NCI-H2196 treated with DMSO at 0.1 percent for 48 hours (cell line): ENCODE data around the gene ADH1C.
"Not testable (repeated sequence)": the region's sequence is repeated elsewhere in the genome, so short reads cannot be mapped to it uniquely, and the experiment has no call there.

Source experiments
- DNase-seq: peaks from one replicate; lab custom pipeline; 2025; ENCODE audit not compliant: unreplicated experiment; lab: John Stamatoyannopoulos, UW

ADH1C gene

DNA sequence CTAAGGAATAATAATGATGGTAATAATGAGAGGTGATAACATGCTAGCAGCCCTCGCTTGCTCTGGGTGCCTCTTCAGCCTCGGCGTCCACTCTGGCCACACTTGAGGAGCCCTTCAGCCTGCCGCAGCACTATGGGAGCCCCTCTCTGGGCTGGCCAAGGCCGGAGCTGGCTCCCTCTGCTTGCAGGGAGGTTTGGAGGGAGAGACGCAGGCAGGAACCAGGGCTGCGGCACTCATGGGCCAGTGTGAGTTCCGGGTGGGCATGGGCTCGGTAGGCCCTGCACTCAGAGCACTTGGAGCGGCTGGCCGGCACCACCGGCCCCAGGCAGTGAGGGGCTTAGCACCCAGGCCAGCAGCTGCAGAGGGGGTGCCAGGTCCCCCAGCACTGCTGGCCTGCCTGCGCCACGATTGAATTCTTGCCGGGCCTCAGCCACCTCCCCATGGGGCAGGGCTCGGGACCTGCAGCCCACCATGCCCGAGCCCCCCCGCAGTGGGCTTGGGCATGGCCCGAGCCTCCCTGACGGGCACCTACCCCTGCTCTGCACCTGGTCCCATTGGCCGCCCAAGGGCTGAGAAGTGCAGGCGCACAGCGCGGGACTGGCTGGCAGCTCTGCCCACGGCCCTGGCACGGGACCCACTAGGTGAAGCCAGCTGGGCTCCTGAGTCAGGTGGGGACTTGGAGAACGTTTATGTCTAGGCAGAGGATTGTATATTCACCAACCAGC is 7.1 kb upstream of the ADH1C start:
- DNase-seq, result no peak

DNA sequence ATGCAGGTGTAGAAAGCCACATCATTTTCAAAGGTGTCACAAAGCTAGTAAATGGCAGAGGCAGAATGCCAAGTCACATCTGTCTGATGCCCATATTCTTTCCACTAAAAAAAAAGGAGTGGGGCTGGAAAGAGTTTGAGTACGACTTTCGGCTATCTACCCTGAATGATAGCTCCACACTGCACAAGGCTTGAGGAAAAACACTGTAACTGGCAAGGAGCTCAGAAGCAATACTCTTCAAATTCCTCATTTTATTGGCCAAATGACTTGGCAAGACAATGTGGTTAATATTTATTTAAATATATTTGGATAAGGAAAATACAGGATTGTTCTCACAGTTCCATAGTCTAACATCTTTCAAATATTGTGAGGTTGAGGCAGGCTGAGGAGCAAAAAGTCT is 5.4 kb upstream of the ADH1C start:
- no peak for DNase-seq

DNA sequence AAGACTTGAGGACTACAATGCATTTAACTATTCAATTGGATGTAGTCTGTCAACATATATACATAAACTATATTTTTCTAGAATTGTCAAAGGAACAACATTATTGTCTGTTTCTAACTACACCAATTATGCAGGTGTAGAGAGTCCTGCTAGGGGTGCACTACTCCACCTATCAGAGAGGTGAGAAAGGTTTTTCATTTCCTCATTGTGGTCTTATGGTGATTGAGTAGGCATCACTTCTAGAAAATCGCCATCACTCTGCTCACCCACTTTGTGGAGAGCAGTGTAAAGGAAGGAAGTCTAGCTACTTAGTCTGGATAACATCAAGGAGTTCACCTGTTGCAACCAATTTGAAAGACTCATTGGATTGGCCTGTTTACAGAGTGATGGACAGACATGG is 4.4 kb upstream of the ADH1C start:
- no peak for DNase-seq

DNA sequence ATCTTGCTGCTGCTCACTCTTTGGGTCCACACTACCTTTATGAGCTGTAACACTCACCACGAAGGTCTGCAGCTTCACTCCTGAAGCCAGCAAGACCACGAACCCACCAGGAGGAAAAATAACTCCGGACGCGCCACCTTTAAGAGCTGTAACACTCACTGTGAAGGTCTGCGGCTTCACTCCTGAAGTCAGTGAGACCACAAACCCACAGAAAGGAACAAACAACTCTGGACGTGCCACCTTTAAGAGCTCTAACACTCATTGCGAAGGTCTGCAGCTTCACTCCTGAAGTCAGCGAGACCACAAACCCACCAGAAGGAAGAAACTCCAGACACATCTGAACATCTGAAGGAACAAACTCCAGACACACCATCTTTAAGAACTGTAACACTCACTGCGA is 3.6 kb upstream of the ADH1C start:
- not testable (repeated sequence) for DNase-seq

DNA sequence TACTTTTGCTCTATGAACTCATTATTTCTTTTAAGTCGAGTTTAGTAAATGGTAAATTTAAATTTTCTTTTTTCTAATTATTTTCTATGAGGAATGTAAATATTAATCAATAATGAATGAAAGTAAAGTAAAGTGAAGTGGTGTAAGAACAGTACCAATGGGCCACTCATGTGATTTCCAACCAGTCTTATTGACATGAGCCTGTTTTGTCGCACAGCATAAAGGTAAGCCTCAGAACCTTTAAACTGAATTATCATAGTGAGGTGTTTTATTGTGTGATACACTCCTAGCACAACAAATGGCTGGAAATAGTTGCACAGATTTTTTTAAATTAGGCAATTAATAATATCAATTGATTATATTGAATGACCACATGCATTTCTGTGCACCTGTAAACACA is 1.1 kb downstream of the ADH1C start:
- no peak for DNase-seq

DNA sequence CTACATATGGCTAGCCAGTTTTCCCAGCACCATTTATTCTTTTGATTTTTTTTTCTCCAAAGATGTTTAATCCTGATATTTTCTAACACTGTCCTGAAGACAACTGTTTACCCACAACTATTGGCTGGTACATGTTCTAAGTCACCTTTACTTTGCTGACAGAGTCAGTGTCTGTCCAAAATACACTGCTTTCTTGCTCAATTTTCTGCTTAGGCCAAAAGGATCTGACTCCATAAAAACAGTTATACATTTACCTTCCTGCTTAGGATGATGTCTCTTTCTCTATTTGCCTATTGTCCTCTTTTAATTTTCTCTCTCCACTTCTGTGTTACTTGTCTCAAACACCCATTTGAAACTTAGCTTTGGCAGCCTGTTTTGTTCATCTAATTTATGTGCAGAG is 3.2 kb downstream of the ADH1C start:
- DNase-seq, result no peak

DNA sequence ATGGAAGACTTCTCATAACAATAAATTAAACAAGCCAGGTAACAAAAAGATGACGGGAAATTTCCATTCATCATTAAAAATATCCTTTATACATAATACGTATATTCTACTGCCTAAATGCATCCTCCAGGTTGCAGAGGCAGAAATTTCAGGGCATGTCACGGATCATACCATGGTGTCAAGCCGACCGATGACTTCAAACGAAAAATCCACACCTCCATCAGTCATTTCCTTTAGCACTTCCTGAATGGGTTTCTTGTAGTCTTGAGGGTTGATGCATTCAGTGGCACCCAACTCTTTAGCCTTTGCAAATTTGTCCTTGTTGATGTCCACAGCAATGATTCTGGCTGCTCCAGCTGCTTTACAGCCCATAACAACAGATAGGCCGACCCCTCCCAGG is 9.9 kb downstream of the ADH1C start:
- DNase-seq, result not testable (repeated sequence)

DNA sequence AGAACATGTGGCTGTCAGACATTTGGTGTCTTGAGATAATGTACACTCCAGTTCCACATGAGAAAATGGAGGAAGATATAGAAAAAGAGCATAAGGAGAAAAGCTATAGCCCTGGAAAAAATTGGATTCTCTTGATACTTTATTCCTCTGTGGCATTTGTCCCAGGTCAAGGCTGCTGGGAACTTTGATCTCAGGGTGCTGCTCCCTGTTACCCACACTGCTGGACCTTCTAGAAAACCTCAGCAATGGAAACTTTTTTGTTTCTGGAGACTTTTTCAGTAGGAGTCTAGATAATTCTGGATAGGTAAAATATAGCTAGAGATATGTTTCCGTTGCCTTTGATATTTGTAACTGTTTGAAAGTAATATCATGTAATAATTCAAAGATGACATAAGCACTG is 11.1 kb downstream of the ADH1C start:
- no peak for DNase-seq

DNA sequence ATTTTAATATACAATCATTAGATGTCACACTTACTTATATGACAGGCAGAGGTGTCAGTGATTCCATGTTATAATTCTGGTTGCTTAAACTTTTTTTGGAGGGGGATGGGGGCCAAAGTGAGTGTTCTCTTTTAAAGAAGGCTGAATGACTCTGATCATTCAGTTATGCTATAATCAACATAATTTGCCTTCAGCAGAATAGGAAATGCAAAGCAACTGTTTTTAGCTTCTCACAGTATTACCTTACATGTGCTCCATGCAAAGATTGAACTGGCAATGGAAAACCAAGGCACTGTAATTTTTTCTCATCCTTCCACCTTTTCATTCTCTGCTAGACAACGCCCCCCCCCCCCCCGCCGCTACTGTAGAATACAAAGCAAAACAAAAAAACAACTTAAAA is 13.4 kb downstream of the ADH1C start:
- no peak for DNase-seq

DNA sequence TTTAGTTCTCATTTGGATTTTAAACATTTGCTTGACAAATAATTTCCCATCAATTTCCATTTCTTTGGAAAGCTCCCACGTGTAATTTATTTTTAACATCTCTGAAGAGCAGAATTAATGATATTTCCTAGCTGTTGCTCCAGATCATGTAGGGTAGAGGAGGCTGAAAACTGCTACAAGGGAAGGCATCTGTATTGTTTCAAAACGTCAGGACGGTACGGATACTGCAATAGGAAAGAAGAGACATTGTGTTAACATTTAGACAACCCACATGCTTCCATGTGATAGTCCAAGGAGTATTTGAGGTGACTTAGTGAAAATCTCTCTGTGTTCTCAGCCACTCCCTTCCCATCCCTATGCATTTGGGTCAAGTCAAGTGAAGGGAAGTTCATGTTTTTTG is 16.0 kb downstream of the ADH1C start:
- no peak for DNase-seq

DNA sequence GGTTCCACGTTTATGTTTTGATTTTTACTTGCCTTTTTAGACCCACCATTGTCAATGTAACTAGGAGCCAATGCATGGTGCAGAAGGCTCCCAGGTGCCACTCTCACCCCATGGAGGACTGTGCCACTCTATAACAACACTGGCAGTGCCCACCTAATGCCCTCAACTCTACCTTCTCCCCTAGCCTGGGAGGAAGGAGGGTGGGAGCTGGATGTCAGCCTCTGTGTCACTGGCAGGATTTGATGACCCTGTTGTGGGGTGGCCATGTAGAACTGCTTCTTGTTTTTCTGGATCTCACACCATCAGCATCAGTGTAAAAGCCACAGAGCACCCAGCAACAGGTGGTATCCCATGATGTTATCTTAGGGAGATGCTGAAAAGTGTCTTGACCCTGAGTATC is 17.7 kb downstream of the ADH1C start:
- no peak for DNase-seq

DNA sequence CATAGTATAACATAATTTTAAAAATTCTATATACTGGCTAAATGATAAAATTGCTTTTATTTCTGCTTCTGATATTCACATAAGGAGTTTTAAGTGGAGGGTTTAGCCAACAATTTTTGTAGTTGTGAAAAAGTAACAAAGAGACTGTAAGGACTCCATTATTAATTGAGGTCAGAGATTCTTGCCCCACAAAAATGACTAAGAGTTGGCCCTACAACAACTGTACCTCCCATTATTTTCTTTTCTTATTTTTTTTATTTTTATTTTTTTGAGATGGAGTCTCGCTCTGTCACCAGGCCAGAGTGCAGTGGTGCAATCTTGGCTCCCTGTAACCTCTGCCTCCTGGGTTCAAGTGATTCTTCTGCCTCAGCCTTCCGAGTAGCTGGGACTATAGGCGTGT is 21.9 kb downstream of the ADH1C start:
- DNase-seq, result no peak

DNA sequence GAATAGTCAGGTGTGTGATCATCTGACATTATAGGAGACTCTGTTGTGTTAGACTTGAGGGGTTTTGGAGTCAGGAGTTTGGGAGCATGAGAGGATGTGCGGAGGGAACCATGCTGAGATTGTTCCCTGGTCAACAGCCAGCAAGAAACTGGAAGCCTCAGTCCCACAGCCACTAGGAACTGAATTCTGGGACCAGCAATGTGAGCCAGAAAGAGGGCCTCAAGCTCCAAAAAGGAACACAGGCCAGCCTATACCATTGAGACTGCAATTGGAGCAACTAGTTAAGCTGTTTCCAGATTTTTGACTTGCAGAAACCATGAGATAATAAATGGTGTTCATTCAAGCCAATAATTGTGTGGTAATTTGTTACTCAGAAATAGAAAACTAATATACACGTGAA is 22.7 kb downstream of the ADH1C start:
- DNase-seq, result no peak

DNA sequence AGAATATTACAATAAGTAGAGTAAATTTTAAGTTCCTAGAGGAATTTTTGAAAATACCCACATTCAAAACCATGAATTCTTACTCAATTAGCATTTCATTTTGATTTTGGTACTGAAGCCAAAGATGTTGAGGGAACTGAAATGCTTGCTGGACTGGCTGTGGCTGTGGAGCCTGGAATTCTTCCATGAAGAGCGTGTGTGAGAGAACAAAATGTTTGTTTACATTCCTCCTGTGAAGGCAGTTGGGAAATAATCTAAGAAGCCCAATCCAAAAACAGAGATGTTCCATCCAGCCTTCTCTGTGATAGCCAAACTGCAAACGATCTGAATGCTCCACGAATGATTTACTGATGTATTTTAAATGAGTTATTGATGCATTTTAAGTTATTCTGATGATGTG is 27.6 kb downstream of the ADH1C start:
- DNase-seq, result no peak

DNA sequence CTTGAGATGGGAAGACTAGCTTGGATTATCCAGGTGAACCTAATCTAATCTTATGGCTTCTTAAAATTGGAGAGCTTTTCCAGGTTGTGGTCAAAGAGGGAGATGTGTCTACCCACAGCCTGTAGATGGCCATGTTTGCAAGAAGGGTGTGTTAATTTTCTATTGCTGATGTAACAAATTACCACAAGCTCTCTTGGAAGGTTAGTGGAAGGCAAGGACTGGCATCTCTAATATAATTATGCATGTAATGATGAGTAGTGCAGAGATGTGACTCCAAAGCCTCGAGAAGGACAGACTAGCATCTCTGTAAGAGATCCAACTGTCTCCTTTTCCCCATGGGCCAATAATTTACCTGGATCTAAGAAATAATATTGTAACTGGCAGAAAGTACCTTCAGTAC is 28.2 kb downstream of the ADH1C start:
- no peak for DNase-seq

DNA sequence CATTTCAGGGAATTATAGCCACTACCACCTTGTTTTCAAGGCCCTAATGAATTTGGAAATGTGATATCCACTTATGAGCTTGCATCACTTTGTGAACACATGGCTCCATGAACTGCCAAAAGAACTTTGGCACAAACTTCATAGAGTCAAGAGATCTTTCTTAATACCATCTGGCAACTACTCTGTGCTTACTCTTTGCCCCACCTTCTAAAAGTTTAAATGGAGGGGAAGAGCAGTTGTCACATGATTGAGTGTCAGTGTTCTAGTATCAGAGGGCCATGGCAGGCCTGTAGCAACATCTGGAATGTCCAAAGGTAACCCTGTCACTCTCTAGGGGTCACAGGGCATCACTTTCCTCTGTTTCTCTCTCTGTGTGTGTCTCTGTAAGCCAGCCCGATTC is 28.8 kb downstream of the ADH1C start:
- DNase-seq, result no peak

DNA sequence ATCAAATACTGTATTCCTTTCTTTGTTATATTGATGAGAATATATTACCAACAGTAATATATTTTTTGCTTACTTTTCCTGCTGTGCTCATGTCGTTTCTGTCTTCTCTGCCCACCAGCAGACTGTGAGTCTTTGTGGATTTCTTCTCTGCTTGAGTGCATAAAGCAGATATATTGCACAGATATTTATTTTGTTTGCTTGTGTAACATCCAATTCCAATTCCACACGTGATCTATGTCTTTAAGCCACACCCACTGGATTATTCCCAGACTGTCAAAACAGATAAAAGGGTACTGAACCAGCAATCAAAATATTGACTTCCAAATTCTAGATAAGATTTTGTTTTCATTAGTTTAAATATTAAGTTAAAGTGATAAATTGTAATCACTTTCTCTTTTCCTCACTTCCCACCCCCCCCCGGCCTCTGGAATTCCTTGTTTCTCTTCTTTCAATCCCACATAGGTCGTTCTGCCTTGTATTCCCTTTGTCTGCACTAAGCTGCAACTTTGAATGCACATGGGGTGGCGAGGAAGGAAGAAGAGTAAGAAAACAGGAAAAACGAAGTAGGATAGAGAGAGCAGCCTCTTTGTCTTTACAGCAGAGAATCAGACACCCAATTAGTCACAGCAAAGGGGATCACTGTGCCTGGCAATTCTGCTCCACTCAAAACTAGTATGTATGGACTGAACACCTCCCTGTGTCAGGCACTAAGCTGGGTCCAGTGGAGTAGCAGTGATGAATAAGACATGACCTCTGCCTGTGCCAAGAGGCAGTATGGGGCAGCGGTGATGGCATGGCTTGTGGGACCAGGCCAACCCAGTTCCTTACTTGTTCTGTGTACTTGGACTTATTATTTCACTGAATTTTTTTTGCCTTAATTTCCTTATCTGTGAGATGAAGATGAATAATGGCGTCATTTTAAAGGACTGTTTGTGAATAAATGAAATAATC is 31.0 kb downstream of the ADH1C start, which contains the start of gene ADH1B:
ADH1B (minus strand) TSS at position 161 of the 951 bp plus-strand sequence; CDS start at position 91, 70 bp downstream.
- DNase-seq, result no peak

DNA sequence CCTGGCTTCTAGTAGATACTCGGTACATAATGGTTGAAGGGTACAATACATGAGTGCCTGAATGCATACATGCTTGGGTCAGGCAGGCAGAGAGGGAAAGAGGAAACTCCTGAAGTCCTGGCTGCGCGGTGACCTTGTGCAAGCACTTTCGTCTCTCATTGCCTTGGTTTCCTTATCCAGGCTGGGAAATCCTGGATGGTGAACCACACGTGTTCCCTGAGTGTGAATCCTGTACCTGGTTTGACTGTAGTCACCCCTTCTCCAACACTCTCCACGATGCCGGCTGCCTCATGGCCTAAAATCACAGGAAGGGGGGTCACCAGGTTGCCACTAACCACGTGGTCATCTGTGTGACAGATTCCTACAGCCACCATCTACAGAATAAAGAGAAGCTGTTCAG is 34.7 kb downstream of the ADH1C start:
- not testable (repeated sequence) for DNase-seq

DNA sequence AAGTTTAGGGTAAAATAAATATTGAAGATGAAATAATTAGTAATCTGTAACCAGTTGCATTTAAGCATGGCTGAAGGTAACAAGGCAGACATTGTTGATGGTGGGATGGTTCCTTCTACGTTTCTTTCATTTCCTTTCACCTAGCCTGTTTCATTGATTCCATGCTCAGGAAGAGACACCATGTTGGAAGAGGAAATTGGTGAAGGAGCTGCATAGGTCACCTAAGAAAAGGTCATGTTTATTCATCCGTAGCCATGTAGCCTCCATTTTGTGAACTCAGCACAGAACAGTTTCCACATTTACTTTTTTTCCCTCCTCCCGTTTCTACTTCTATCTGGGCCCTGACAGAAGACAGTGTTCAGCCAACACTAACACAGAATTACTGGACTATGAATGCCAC is 35.2 kb downstream of the ADH1C start:
- no peak for DNase-seq

DNA sequence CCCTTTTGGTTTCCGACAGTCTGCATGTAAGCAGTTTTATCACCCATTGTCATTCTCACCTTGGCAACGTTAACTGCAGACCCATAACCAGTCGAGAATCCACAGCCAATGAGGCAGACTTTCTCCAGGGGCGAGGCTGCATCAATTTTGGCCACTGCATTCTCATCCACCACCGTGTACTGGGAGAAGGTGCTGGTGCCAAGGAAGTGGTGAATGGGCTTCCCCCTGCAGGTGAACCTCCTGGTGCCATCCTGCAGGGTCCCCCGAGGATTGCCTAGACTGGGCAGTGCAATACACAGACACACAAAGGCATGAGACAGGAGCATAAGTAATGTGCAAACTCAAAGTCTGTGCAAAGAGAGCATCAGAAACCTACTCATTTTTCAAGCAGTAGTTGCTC is 36.7 kb downstream of the ADH1C start:
- no peak for DNase-seq

DNA sequence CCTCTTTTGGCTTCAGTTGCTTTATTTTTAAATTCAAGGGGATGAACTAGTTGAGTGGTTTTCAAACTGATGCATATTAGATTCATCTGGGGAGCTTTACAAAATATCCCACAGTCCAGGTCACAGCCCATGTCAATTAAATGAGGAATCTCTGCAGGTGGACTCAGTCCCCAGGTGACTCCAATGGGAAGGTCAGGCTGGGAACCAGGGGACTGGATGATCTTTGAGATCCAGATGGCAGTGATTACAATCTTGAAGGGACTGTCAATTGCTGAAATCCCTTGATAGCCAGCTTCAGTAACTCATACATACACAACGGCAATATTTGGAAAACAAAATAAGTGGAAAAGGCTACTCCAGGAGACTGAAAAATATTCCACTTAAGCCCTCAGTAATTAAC is 38.3 kb downstream of the ADH1C start:
- no peak for DNase-seq

DNA sequence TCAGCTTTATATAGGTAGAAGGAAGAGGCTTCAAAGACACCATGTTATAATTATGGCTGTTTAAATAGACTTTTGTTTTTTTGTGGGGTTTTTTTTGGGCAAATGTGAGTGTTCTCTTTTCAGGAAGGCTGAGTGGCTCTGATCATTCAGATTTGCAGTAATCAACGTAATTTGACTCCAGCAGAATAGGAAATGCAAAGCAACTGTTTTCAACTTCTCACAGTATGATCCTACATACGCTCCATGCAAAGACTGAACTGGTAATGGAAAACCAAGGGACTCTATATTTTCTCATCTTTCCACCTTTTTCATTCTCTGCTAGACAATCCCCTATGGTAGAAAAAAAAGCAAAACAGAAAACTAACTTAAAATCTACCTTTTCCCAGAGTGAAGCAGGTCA is 42.2 kb downstream of the ADH1C start:
- no peak for DNase-seq
